ENCODE results near the gene CD33.
"Not testable (repeated sequence)": the region's sequence is repeated elsewhere in the genome, so short reads cannot be mapped to it uniquely, and the experiment has no call there.

CD33 gene

DNA sequence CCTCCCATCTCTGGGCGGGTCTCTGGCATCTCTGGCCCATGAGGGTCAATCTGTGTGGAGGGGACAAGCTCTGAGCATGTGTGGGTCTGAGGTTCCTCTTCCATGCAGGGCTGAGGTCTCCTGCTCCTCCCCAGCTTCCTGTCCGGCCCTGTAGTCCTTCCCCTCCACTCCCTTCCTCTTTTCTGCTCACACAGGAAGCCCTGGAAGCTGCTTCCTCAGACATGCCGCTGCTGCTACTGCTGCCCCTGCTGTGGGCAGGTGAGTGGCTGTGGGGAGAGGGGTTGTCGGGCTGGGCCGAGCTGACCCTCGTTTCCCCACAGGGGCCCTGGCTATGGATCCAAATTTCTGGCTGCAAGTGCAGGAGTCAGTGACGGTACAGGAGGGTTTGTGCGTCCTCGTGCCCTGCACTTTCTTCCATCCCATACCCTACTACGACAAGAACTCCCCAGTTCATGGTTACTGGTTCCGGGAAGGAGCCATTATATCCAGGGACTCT lies at the start of gene CD33:
TSS of gene CD33 (plus strand) at position 183 of the 496 bp plus-strand sequence. CDS start at position 222, 39 bp downstream.
- DNase-seq: not testable (repeated sequence)

DNA sequence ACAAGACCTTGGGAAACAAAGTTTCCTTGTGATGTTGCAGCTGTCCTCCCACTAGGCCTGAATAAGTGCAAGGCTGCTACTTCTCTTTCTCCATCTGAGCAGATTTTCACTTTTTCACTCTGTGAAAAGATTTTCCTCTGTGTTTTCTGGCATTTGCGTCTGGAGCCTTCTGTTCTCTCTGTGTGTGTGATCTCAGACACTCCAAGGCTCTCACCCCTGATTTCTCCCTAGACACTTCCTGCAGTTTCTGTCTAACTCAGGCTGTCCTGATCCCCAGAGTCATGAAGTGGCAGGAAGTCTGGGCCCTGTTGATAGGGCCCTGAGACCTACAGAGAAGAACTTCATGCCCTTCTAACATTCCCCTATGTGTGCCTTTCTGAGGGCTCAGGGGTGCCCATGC lies 45.6 kb upstream of the CD33 start:
- no peak for DNase-seq

DNA sequence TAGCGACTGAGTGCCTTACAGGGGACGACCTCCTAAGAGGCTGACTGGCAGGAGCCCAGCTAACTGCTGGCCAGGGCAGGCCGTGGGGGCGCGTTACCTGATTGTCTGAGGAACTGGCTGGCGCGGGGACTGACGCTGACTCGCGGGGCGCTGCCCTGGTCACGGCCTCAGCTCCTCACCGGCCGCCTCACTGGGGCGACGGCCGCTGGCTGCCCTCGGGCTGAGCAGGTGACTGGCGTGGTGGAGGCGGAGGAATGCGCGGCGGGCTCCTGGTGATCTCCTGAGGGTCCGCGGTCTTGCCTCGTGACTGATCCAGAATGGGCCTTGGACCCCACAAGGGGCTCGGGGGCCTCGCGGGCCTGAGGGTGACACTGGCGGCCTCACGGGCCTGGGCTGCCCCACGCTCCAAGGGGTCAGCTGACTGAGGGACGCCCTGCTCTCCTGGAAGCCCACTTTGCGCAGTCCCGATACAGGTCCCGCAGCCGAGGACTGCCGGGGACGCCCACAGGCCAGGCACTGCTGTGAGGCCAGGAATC lies 43.4 kb upstream of the CD33 start:
- no peak for DNase-seq

DNA sequence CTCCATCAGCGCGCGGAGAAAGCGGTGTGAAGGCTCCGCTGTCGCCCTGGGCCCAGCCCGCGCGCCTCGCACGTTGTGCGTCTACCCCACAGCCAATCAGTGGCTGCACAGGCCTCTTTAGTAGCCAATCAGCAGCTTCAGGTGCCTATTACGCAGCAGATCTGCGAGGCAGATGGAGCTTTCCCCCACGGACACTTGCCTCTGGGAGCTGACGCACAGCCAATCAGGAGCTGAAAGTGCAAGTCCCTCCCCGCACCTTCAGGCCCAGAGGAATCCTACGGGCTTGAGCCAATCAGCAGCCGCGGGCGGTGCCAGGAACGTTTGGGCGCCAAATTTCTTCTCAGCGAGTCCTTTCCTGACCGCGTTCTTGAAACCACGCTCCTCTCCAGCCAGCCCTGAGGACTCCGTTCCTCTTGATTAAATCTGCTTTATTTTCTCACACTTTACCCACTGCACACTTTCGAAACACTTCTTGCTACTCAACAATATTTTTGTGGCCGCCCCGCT lies 42.9 kb upstream of the CD33 start:
- DNase-seq: no peak

DNA sequence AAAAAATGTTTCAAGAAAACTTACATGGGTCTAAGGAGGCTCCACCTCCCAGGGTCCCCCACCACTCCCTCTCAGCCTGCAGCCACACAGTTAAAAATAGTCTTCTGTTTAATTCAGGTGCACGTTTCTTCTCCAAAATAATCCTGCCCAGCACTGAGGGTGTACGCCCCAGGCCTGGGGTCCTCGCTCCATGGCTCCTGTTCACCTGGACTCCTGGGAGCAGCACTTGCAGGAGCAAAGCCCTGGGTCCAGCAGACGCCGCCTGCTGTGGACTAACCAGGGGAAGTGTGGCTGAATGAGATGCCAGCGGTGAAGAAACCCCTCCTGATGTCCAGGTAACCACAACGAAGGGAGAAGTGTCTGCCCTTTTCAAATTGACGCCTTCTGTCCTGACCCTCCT lies 41.3 kb upstream of the CD33 start:
- no peak for DNase-seq

DNA sequence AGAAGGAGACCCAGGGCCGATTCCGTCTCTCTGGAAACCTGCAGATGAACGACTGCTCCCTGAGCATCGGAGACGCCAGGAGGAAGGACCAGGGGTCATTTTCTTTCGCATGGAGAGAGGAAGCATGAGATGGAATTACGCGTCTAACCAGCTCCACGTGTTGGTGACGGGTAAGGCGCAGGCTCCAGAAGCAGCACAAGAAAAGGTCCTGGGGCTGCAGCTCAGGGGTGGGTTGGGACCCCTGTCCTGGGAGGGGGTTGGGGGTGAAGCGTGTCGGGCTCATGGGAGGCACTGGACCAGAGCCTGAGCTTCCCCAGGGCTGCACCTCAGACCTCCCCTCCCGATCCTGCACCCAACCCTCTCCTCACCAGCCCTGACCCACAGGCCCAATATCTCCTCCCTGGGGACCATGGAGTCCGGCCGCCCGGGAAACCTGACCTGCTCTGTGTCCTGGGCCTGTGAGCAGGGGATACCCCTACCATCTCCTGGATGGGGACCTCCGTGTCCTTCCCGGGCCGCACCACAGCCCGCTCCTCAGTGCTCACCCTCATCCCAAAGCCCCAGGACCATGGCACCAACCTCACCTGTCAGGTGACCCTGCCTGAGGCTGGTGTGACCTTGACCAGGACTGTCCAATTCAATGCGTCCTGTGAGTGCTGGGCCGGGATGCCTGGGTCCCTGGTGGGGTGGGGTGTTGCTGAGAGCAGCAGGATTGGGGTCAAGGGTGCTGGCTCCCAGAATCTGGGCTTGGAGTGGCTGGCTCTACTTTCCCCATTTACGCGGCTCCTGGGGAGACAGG lies 39.6 kb upstream of the CD33 start:
- no peak for DNase-seq

DNA sequence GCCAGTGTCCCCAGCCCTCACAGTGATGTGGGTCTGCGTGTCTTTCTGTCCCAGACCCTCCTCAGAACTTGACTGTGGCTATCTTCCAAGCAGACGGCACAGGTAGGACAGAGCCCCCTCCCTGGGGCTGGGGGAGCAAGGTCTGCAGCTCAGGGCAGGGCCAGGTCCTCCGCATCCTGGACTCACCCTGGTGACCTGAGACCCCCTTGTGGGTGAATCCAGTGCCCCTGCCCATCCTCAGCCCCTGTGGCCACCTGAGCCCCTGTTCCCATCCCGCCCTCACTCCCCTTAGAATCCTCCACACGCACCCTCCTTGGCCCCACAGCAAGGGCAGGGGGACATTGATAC lies 39.0 kb upstream of the CD33 start:
- no peak for DNase-seq

DNA sequence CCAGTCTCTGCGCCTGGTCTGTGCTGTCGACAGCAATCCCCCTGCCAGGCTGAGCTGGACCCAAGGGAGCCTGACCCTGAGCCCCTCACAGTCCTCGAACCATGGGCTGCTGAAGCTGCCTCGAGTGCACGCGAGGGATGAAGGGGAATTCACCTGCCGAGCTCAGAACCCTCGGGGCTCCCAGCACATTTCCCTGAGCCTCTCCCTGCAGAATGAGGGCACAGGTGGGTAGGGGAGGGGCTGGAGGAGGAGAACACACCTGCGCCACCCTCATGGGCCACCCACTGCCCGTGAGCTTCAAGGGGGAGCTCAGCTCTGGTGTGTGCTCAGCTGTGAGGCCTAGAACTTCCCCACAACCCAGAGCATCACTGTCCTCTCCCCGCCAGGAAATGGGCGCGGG lies 38.6 kb upstream of the CD33 start:
- no peak for DNase-seq

DNA sequence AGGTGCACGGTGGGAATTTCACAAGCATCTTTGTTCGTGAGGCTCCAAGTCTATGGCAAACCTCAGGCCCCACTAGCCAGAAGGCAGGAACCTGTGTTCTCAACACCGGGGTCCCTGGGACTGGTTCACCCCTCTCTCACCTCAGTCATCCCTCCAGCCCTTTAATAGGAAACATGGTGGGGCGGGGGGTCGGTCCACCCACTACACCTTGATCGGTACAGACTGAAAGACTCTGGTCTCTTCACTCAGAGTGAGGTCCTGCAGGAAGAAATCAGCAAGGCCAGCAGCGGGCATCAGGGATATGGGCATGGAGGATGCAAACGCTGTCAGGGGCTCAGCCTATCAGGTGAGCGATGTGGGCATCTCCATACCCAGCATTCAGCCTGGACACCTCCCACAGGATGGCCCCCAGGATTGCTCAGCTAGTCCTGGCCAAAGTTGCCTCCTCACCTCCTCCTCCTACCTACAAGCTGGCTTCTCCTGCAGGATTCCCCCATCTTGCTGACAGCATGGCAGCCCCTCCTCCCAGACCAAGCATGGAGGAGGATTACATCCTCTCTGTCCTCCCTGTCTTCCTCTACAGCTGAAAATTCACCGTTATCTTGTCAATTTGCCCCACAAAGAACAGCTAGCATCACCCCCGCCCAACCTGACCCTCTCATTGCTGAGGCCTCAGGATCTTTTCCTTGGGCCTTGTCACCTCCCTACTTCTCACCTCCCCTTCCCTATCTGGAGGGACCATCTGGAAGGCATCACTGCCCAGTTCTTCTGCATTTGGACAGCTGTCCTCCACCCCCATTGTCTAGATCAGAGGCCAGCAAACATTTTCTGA lies 37.3 kb upstream of the CD33 start:
- DNase-seq: no peak

DNA sequence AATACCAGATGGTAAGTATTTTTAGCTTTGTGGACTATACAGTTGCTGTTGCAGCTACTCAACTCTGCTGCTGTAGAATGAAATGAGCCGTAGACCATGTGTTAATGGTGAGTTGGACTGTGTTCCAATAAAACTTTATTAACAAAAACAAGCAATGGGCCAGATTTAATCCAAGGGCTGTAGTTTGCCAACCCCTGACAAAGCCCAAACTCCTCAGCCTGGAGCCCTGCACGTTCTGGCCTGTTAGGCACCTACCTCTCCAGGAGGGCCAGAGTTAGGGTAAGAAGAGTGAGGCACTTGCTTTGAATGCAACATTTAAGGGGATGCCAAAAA lies 36.7 kb upstream of the CD33 start:
- no peak for DNase-seq

DNA sequence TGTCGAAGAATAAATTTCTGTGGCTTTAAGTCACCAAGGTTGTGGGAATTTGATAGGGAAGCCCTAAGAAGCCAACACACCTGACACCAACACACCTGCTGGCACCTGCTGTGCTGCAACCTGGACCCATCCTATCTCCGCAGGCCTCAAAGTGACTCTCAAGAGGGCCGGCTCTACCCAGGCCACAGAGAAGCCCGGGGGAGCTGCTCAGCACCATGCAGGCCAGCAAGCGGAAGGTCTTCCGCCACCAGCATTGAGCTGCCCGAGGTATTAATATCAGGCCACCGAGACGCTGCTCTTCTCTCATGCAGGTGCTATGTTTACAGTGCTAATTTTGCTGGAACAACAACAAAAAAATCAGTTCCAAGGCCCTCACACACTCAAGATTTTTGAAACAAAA lies 32.2 kb upstream of the CD33 start:
- DNase-seq: no peak

DNA sequence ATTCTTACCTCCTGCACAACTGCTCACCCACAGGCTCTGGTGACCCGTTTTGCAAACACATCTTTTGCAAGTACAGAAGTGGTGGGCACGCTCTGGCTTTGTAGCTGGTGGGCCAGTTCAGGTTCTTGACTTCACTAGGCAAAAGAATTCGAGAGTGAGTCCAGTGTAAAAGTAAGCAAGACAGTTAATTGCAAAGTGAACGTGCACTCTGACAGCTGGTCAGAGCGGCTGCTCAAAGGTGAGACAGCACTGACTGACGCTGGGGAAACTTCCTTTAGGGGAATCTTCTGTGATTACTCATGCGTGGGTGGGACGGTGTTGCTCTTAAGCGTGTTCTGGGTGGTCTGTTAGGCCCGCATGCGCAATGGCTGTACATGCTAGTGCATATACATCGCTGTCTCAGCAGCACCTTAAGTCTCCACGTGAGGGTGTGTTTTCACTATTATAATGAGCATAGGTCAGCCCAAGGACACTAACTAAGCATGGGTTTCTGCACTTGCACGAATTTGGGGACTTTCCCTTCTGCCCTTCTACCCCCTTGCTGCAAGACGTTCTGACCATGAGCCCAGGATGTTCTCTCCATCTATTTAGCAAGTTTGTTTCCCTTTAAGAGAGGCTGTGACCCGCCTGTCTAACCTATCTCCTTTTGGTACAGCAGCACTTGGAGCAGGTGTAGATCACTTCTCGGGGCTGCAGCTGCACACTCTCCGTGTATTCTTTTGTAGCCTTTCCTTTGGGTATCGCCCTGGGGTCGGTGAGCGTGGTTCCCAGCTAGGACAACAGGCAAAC lies 30.2 kb upstream of the CD33 start:
- DNase-seq: no peak

DNA sequence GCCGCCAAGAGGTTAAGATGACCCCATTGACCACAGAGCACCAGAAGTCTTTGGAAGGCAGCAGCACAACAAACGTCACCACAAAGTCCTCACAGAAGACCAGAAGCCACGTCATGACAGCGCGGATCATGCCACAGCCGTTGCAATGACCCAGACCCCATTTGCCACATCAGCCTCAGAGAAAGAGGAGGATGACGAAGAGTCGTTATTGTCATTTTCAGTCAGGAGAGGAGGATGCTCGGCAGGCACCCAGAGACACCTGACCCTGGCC lies 29.6 kb upstream of the CD33 start:
- DNase-seq: no peak

DNA sequence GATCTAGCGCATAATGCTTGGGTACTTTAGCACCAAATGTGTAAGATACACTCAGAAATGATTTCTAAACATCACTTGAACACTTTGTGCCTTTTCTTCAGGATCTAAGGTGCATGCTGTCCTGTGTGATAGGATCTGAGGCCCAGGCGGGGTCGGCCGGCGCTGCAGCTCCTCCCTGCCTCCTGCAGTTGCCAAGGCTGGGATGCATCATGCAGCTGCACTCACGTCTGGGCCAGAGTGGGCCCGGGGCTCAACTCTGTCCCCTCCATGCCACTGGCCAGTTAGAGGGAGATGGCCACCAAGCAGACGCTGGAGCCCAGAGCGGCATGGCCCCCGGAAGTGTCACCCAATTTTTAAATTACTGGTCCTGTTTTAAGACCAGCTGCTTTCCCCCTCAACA lies 29.3 kb upstream of the CD33 start:
- DNase-seq: no peak

DNA sequence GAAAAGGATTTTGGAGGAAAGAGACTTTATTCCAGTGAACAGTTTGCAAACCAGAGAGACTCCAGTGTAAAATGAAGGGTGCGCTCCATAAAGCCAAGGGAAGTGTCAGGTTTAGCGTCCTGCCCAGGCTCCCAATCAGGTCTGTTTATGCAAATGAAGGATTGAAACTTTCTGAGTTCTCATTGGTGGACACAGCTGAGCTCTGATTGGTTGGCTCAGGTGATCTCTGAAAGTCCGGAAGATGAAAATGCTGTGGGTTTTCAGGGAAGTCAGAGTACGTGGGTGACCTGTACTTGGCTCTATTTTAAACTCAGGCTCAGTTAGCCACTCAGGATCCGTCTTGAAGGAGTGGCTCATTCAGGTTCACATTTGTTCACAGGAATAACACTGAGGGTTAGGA lies 28.7 kb upstream of the CD33 start:
- DNase-seq: no peak

DNA sequence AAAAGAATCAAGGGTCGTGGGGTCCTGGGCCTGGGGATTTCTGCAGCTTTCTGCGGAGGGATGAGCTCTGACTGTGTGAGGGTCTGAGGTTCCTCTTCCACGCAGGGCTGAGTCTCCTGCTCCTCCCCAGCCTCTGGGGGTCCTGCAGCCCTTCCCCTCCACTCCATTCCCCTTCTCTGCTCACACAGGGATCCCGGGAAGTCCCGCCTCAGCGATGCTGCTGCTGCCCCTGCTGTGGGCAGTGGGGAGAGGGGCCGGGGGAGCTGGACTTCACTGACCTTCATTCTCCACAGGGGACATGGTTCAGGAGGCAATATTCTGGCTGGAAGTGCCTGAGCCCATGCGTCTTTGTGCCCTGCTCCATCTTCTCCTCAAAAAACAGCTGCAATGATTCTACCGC lies 26.2 kb upstream of the CD33 start:
- no peak for DNase-seq

DNA sequence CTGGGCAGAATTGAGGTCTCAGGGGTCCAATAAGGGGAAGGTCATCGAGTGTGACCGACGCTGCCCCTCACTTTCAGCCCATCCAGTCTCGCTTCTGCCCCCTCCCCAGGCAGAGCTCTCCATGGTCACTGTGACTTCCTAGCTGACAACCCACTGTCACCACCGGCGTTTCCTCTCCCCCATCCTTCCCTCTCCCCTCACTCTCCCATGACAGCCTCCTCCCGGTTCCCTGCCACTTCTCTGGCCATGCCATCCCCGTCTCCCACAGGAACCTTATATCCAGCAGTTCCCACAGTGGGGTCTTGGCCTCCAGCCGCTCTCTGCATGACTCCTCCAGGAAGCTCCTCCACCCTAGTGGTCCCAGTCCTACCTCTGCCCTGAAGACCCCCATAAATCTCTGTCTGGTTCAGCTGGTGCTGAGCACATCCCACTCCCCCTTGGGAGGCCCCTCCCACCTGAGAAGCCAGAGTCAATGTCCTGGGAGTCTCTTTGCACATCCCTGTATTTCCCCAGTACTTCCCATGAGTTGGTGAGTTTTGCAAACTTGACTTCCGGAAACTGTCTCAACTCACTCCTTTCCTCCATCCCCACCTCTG lies 24.7 kb upstream of the CD33 start:
- no peak for DNase-seq

DNA sequence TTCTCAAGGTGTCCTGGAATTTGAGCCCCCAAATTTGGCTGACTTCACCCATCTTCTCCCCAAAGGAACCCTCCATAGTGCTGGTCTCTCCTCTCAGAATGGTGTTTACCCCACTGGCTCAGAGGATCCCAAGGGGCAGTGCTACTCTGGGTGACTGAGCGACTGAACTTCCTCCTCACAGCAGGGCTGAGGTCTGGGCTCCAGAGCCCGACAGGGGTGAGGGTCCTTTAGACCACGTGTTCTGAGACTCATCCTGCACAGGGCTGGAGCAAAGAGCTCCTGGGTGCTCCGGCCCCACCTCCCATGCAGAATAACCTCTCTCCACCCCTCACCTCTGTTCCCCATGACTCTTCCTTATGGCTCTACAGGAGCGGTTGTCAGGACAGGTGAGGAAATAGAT lies 23.2 kb upstream of the CD33 start:
- DNase-seq: no peak

DNA sequence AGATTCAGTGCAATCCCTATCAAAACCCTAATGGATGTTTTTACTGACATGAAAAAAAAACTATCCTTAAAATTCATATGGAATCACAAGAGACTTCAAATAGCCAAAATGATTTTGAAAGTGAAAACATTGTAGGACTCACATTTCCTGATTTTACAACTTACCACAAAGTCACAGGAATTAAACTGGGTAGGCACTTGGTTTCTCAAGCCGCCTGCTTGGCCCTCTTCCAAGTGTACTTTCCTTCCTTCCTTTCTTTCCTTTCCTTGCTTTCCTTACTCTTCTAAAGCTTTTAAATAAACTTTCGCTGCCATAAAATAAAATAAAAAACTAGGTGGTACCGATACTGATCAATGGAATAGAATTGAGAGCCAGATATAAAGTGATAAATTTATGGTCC lies 21.0 kb upstream of the CD33 start:
- DNase-seq: no peak

DNA sequence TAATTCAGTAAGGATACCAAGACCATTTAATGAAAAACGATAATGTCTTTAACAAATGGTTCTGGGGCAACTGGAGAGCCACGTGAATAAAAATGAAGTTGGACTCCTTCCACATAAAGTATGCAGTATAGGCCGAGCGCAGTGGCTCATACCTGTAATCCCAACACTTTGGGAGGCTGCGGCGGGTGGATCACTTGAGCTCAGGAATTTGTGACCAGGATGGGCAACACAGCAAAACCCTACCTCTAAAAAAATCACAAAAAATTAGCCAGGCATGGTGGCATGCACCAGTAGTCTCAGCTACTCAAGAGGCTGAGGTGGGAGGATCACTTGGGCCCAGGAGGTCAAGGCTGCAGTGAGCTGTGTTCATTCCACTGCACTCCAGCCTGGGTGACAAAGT lies 20.6 kb upstream of the CD33 start:
- no peak for DNase-seq

DNA sequence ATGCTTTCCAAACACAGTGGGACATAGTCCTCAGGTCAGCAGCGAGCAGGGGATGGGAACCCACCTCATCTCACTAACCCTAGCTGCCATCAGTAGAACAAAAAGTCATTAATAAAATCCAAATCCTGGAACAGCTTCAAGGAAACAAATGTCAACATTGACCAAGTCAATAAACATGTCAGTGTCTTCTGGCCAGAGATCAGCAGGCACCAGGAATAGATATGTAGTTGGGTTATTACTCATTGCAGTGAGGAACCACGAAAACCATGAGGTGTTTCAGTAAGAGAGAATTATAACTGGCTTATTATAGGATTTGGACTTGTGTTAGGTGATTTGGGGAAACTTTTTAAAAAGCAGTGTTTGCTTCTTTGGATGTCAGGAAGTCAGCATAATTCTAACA lies 17.1 kb upstream of the CD33 start:
- no peak for DNase-seq

DNA sequence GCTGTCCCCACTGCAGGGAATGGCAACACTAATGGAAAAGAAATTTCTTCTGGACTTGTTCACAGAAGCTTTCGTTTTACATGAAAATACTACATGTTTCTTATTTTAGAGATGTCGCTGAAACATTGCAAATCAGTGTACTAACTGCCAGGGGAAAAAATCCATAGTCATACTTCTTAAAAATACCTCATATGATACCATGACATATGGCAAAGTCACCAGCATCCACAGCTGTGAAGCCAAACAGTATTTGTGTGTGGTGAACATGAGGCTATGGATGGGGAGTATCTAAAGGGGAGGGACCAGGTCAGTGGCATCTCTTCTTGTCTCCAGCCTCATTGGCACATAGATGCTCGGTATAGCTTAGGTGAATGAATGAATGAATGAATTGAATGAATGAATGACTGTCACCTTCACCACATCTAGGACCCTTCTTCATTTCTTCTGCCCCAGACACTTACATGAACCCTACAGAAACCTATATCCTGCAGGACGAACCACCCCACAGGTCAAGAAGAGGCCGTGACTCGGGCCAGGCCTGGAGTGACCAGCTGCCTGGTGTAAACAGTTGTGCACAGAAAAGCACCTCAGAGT lies 14.6 kb upstream of the CD33 start:
- DNase-seq: no peak
